Right renal cortex interstitium (tissue), 3 donors: ENCODE results near the gene DOHH. TPM values are rescaled to one million over a fixed set of nuclear protein-coding genes. Genes with fewer than 3 reads are reported as not detected.
"Not testable (repeated sequence)": the region's sequence is repeated elsewhere in the genome, so short reads cannot be mapped to it uniquely, and the experiment has no call there.

Experiments used
- DNase-seq, 3 donors: peaks; one replicate each; pipeline ENCODE4 v3.0.0-alpha.2; 2013; ENCODE audit warnings: low read depth in 3 of 3, low spot score in 2 of 3
- polyA plus RNA-seq, 3 donors: library from polyadenylated mRNA; unstranded; fragments of 120-200 nt; gene quantifications; one replicate each; pipeline ENCODE4 v1.2.1, GENCODE V29; 2013; ENCODE audit not compliant: insufficient read length in 3 of 3

DOHH gene
- polyA plus RNA-seq, 3 donors = 5.8 to 7.0 (median 6.7) TPM

- DNase-seq = no peak
Measured at GRCh38 chr19:3464587-3465235, 35.8 kb downstream of the DOHH start.

- no peak for DNase-seq
Measured at GRCh38 chr19:3463714-3464586, 36.5 kb downstream of the DOHH start.

GRCh38 chr19:3462991-3463713, 37.3 kb downstream of the DOHH start:
- no peak for DNase-seq

GRCh38 chr19:3459965-3460582, 40.4 kb downstream of the DOHH start:
- DNase-seq = no peak

- DNase-seq = peak in 2 of 3 donors; percentile 75 to 80
Measured at GRCh38 chr19:3459089-3459881, 41.2 kb downstream of the DOHH start.

GRCh38 chr19:3458229-3459088, 42.0 kb downstream of the DOHH start:
- no peak for DNase-seq

GRCh38 chr19:3457528-3458228, 42.8 kb downstream of the DOHH start:
- DNase-seq = no peak

- DNase-seq = no peak
Measured at GRCh38 chr19:3456925-3457527, 43.4 kb downstream of the DOHH start.

- no peak for DNase-seq
Measured at GRCh38 chr19:3455960-3456601, 44.4 kb downstream of the DOHH start.

GRCh38 chr19:3455393-3455955, 45.0 kb downstream of the DOHH start:
- DNase-seq = no peak

- DNase-seq = no peak
Measured at GRCh38 chr19:3454656-3455392, 45.6 kb downstream of the DOHH start.

- DNase-seq = no peak
Measured at GRCh38 chr19:3453840-3454239, 46.6 kb downstream of the DOHH start.

- DNase-seq = not testable (repeated sequence)
Measured at GRCh38 chr19:3452942-3453214, 47.6 kb downstream of the DOHH start.

GRCh38 chr19:3452171-3452941, 48.1 kb downstream of the DOHH start:
- DNase-seq = no peak

- no peak for DNase-seq
Measured at GRCh38 chr19:3451451-3451866, 49.0 kb downstream of the DOHH start.

- no peak for DNase-seq
Measured at GRCh38 chr19:3450796-3451411, 49.6 kb downstream of the DOHH start.
